Measurements from ENCODE around the gene NUTM2F. TPM values are rescaled to one million over a fixed set of nuclear protein-coding genes. Genes with fewer than 3 reads are reported as not detected.
"Not testable (repeated sequence)": the region's sequence is repeated elsewhere in the genome, so short reads cannot be mapped to it uniquely, and the experiment has no call there.

The NUTM2F gene
- total and polyA plus RNA-seq, 4 experiments from 2014 or later, result not detected

DNA sequence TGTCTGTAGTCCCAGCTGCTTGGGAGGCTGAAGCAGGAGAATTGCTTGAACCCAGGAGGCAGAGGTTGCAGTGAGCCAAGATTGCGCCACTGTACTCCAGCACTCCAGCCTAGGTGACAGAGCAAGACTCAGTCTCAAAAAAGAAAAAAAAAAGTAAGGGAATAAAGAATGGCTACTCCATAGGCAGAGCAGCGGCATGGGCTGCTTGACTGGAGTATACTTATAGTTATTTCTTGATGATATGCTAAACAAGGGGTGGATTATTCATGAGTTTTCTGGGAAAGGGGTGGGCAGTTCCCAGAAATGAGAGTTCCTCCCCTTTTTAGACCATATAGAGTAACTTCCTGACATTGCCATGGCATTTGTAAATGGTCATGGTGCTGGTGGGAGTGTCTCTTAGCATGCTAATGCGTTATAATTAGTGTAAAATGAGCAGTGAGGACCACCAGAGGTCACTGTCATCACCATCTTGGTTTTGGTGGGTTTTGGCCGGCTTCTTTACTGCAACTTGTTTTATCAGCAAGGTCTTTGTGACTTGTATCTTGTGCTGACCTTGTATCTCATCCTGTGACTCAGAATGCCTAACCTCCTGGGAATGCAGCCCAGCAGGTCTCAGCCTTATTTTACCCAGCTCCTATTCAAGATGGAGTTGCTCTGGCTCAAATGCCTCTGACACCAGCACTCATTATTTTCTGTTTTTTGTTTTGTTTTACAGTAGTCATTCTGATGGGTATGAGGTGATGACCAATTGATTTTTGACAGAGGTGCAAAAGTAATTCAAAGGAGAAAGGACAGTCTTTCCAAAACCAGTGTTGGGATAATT, 23.7 kb upstream of the NUTM2F start:
- POLR2A ChIA-PET (ENCODE audit: partially characterized antibody); H3K9me3 Mint-ChIP-seq; H3K4me1 ChIP-seq (ENCODE audit: insufficient read depth, low read length); DNase-seq; H3K4me3 Mint-ChIP-seq; H3K36me3 ChIP-seq (ENCODE audit: insufficient read depth, low read length); intact Hi-C loops (cut with micrococcal nuclease); H3K4me1 Mint-ChIP-seq; H3K27ac Mint-ChIP-seq; H3K27me3 Mint-ChIP-seq; H3K36me3 Mint-ChIP-seq; CTCF ChIA-PET (ENCODE audit: partially characterized antibody); H3K9me3 ChIP-seq (ENCODE audit: control insufficient read depth in 1 of 2, low read length in 2 of 2); H3K27me3 ChIP-seq (ENCODE audit: insufficient read depth, low read length); H3K27ac ChIP-seq (ENCODE audit: low read depth, low read length); H3K4me3 ChIP-seq (ENCODE audit: low read length in 2 of 2): not testable (repeated sequence)

DNA sequence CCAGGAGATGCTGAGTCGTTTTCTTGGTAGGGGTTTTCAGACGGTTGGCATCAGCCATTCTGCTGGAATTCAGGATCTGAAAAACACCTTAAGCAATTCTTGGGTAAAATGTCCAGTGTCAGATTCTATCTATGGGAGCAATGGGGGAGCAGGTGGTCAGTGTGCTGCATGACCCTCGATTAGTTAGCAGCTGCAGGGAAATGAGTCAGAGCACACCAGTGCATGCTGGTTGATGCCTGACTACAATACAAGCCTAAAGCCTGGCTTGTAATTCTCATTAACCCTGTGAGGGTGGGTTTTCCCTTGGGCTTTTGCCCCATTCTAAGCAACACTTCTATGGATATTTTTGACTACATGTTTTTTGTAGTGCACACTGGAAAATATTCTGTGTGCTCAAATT, 20.3 kb upstream of the NUTM2F start:
- H3K9me3 ChIP-seq (ENCODE audit: control insufficient read depth in 1 of 2, low read length in 2 of 2); H3K36me3 ChIP-seq (ENCODE audit: insufficient read depth, low read length); H3K27me3 Mint-ChIP-seq; H3K9me3 Mint-ChIP-seq; H3K4me1 Mint-ChIP-seq; intact Hi-C loops (cut with micrococcal nuclease); CTCF ChIA-PET (ENCODE audit: partially characterized antibody); H3K4me3 Mint-ChIP-seq; POLR2A ChIA-PET (ENCODE audit: partially characterized antibody); H3K27ac ChIP-seq (ENCODE audit: low read depth, low read length); H3K4me3 ChIP-seq (ENCODE audit: low read length in 2 of 2); DNase-seq; H3K27ac Mint-ChIP-seq; H3K36me3 Mint-ChIP-seq; H3K27me3 ChIP-seq (ENCODE audit: insufficient read depth, low read length); H3K4me1 ChIP-seq (ENCODE audit: insufficient read depth, low read length): not testable (repeated sequence)

DNA sequence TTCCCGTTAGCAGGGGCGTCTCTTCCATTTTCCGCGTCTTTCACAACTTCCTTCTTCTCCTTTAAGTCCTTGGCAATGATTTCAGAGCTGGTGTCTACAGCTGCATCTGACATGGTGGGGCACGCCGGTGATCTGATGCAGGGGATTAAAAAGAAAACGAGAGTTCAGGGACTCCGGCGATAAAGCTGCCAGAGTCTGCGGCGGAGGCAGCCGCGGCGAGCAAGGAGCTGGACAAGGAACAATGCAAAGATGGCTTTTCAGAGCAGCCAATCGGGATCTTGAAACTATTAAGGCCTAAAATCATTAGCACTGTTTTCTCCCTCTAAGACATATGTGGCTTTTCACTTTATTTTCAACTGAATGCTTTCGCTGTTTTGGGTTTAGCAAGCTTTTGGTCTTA, 19.0 kb upstream of the NUTM2F start:
- H3K9me3 Mint-ChIP-seq; H3K36me3 ChIP-seq (ENCODE audit: insufficient read depth, low read length); H3K4me3 ChIP-seq (ENCODE audit: low read length in 2 of 2); H3K4me1 Mint-ChIP-seq; H3K27ac ChIP-seq (ENCODE audit: low read depth, low read length); H3K9me3 ChIP-seq (ENCODE audit: control insufficient read depth in 1 of 2, low read length in 2 of 2); POLR2A ChIA-PET (ENCODE audit: partially characterized antibody); H3K27ac Mint-ChIP-seq; H3K27me3 Mint-ChIP-seq; H3K36me3 Mint-ChIP-seq; intact Hi-C loops (cut with micrococcal nuclease); H3K27me3 ChIP-seq (ENCODE audit: insufficient read depth, low read length); H3K4me3 Mint-ChIP-seq; H3K4me1 ChIP-seq (ENCODE audit: insufficient read depth, low read length); CTCF ChIA-PET (ENCODE audit: partially characterized antibody); DNase-seq: not testable (repeated sequence)

DNA sequence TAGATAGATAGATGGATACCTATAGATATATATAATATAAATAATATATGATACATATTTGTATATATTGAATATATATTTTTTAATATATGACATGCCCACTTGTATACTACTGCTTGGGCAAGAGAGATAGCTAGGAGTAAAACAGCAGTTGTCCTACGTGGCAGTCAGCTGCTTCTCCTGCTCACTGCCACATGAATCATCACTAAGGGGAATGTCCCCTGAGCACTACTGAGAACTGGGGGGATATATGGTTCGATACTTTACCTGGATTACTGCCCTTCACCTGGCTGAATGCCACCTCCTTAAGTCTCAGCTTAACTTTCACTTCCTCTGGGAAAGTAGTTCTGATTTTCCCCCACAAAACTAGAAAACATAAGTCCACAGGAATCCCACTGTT, 13.3 kb upstream of the NUTM2F start:
- intact Hi-C loops (cut with micrococcal nuclease); POLR2A ChIA-PET (ENCODE audit: partially characterized antibody); H3K4me1 Mint-ChIP-seq; H3K36me3 ChIP-seq (ENCODE audit: insufficient read depth, low read length); H3K27ac Mint-ChIP-seq; H3K4me3 Mint-ChIP-seq; H3K9me3 Mint-ChIP-seq; H3K9me3 ChIP-seq (ENCODE audit: control insufficient read depth in 1 of 2, low read length in 2 of 2); H3K36me3 Mint-ChIP-seq; DNase-seq; H3K4me1 ChIP-seq (ENCODE audit: insufficient read depth, low read length); CTCF ChIA-PET (ENCODE audit: partially characterized antibody); H3K27ac ChIP-seq (ENCODE audit: low read depth, low read length); H3K27me3 ChIP-seq (ENCODE audit: insufficient read depth, low read length); H3K27me3 Mint-ChIP-seq; H3K4me3 ChIP-seq (ENCODE audit: low read length in 2 of 2): not testable (repeated sequence)

DNA sequence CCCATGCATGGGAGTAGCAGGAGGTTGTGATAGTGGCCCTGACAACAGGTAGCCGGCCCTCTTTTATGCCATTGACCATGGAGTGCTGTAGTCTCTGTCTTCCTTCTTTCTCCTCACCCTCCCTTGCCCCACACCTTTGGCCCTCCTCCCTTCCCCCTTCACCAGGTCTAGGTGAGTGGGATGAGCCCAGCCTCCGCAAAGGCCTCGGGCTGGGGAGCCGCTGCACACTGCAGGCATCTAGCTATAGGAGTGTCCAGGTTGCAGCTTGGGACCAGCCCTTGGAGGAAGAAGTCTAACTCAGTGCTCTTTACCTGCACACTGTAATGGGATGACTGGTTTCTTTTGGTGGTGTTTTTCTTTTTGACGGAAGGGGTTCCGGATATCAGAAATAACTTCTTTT, 12.3 kb upstream of the NUTM2F start:
- intact Hi-C loops (cut with micrococcal nuclease); H3K27me3 ChIP-seq (ENCODE audit: insufficient read depth, low read length); DNase-seq; H3K4me1 Mint-ChIP-seq; H3K9me3 Mint-ChIP-seq; H3K27me3 Mint-ChIP-seq; H3K4me1 ChIP-seq (ENCODE audit: insufficient read depth, low read length); CTCF ChIA-PET (ENCODE audit: partially characterized antibody); POLR2A ChIA-PET (ENCODE audit: partially characterized antibody); H3K36me3 ChIP-seq (ENCODE audit: insufficient read depth, low read length); H3K4me3 ChIP-seq (ENCODE audit: low read length in 2 of 2); H3K9me3 ChIP-seq (ENCODE audit: control insufficient read depth in 1 of 2, low read length in 2 of 2); H3K36me3 Mint-ChIP-seq; H3K27ac Mint-ChIP-seq; H3K27ac ChIP-seq (ENCODE audit: low read depth, low read length); H3K4me3 Mint-ChIP-seq: not testable (repeated sequence)

DNA sequence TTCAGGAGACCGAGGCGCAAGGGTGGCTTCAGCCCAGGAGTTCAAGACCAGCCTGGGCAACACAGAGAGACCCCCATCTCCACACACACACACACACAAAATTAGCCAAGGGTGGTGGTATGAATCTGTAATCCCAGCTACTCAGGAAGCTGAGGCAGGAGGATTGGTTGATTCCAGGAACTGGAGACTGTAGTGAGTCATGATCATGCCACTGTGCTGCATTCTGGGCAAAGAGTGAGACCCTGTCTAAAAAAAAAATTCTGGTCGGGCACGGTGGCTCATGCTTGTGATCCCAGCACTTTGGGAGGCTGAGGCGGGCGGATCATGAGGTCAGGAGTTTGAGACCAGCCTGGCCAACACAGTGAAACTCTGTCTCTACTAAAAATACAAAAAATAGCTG, 11.2 kb upstream of the NUTM2F start:
- H3K36me3 ChIP-seq (ENCODE audit: insufficient read depth, low read length); POLR2A ChIA-PET (ENCODE audit: partially characterized antibody); H3K27ac Mint-ChIP-seq: not testable (repeated sequence)

DNA sequence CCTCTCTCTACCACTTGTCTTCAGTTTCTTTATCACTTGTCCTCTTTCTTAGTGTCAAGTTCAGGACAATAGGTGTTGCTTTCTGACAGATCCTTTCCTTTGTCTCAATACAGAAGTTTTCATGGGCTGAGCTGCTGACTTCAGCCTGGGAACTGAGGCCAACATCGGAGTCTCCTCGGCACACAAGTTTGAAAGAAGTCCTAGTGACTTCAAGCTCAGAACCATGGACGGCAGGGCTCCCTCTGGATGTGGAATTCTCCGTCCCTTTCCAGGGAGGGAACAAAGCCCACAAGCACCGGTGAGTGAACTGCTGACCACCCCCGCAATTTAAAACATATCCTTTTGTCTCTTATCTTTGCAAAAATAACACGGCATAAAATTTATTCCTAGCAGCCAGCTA, 10.3 kb upstream of the NUTM2F start:
- H3K36me3 Mint-ChIP-seq; H3K9me3 ChIP-seq (ENCODE audit: control insufficient read depth in 1 of 2, low read length in 2 of 2); H3K4me3 ChIP-seq (ENCODE audit: low read length in 2 of 2); POLR2A ChIA-PET (ENCODE audit: partially characterized antibody); intact Hi-C loops (cut with micrococcal nuclease); DNase-seq; CTCF ChIA-PET (ENCODE audit: partially characterized antibody); H3K36me3 ChIP-seq (ENCODE audit: insufficient read depth, low read length); H3K27ac Mint-ChIP-seq; H3K4me1 Mint-ChIP-seq; H3K27ac ChIP-seq (ENCODE audit: low read depth, low read length); H3K9me3 Mint-ChIP-seq; H3K27me3 Mint-ChIP-seq; H3K27me3 ChIP-seq (ENCODE audit: insufficient read depth, low read length); H3K4me1 ChIP-seq (ENCODE audit: insufficient read depth, low read length): not testable (repeated sequence)
- H3K4me3 Mint-ChIP-seq, result peak overlapping the region in 1 of 8 donors; percentile 10

More for the DNA sequence above, 11.2 kb upstream of the NUTM2F start:
- H3K27ac ChIP-seq (ENCODE audit: low read depth, low read length); H3K4me3 Mint-ChIP-seq; H3K4me1 ChIP-seq (ENCODE audit: insufficient read depth, low read length); intact Hi-C loops (cut with micrococcal nuclease); H3K27me3 ChIP-seq (ENCODE audit: insufficient read depth, low read length); DNase-seq; H3K9me3 Mint-ChIP-seq; H3K9me3 ChIP-seq (ENCODE audit: control insufficient read depth in 1 of 2, low read length in 2 of 2); H3K4me1 Mint-ChIP-seq; CTCF ChIA-PET (ENCODE audit: partially characterized antibody); H3K27me3 Mint-ChIP-seq; H3K36me3 Mint-ChIP-seq; H3K4me3 ChIP-seq (ENCODE audit: low read length in 2 of 2): not testable (repeated sequence)

DNA sequence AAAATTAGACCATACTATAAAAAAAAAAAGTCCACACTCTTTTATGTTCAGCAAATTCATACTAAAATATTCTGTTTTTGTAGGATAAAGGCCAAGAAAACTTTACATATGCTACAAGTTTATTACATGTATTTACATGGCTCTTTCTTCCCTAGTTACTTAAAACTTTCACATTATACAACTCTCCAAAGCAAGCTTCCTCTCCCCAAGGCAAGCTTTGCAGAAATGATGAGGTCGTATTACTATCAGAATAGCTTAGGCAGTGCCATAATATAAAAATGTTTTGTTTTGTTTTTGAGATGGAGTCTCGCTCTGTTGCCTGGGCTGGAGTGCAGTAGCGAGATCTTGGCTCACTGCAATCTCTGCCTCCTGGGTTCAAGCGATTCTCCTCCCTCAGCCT, 8.0 kb upstream of the NUTM2F start:
- H3K36me3 ChIP-seq (ENCODE audit: insufficient read depth, low read length); H3K9me3 ChIP-seq (ENCODE audit: control insufficient read depth in 1 of 2, low read length in 2 of 2); H3K27ac Mint-ChIP-seq; DNase-seq; CTCF ChIA-PET (ENCODE audit: partially characterized antibody); H3K4me1 Mint-ChIP-seq; H3K9me3 Mint-ChIP-seq; intact Hi-C loops (cut with micrococcal nuclease); H3K4me1 ChIP-seq (ENCODE audit: insufficient read depth, low read length); H3K4me3 Mint-ChIP-seq; H3K27me3 Mint-ChIP-seq; H3K36me3 Mint-ChIP-seq; H3K27ac ChIP-seq (ENCODE audit: low read depth, low read length); POLR2A ChIA-PET (ENCODE audit: partially characterized antibody); H3K4me3 ChIP-seq (ENCODE audit: low read length in 2 of 2); H3K27me3 ChIP-seq (ENCODE audit: insufficient read depth, low read length): not testable (repeated sequence)
